MCF 10A (cell line): ENCODE measurements around the gene FGF3. TPM values are rescaled to one million over a fixed set of nuclear protein-coding genes. Genes with fewer than 3 reads are reported as not detected.

Experiments used
- Bru-seq: library from RNA; stranded (reverse); fragments of 400-500 nt; gene quantifications from one replicate; lab custom pipeline; 2021; lab: Mats Ljungman, UMichigan
- BruChase-seq, 2 experiments: library from RNA; stranded (reverse); fragments of 400-500 nt; gene quantifications; one replicate each; lab custom pipeline; 2021; lab: Mats Ljungman, UMichigan
- BruUV-seq: library from RNA; stranded (reverse); fragments of 400-500 nt; replicated peaks from 2 replicates; lab custom pipeline; 2021; lab: Mats Ljungman, UMichigan
- CTCF ChIA-PET: fragments of 300-600 bp; sonication (Branson Sonifier 250); formaldehyde crosslinking; extraction: SDS; loops from one replicate; lab custom pipeline; 2021; ENCODE audit warnings: antibody characterized with exemption, inconsistent platforms; lab: Yijun Ruan, JAX
- POLR2A ChIA-PET: fragments of 300-600, 350-650 bp; sonication (Branson Sonifier 250); formaldehyde crosslinking; extraction: SDS; loops from one replicate; lab custom pipeline; 2020; ENCODE audit warnings: antibody characterized with exemption, inconsistent platforms; lab: Yijun Ruan, JAX
- DNase-seq: peaks from one replicate; pipeline ENCODE4 v3.0.0-alpha.2; 2018; ENCODE audit not compliant: unreplicated experiment
- H3K27ac Mint-ChIP-seq: one replicate; pipeline ENCODE4 v1.8.0; 2022; ENCODE audit warnings: mild to moderate bottlenecking, low read depth, mixed read lengths; ENCODE audit not compliant: unreplicated experiment
- H3K27me3 Mint-ChIP-seq: one replicate; pipeline ENCODE4 v1.8.0; 2022; ENCODE audit warnings: mixed read lengths; ENCODE audit not compliant: insufficient read depth, unreplicated experiment
- H3K36me3 Mint-ChIP-seq: one replicate; pipeline ENCODE4 v1.8.0; 2022; ENCODE audit warnings: mild to moderate bottlenecking, moderate library complexity, mixed read lengths; ENCODE audit not compliant: insufficient read depth, unreplicated experiment
- H3K4me1 Mint-ChIP-seq: one replicate; pipeline ENCODE4 v1.8.0; 2022; ENCODE audit warnings: mixed read lengths; ENCODE audit not compliant: insufficient read depth, unreplicated experiment
- H3K4me3 Mint-ChIP-seq: one replicate; pipeline ENCODE4 v1.8.0; 2022; ENCODE audit warnings: mild to moderate bottlenecking, moderate library complexity, mixed read lengths; ENCODE audit not compliant: unreplicated experiment
- H3K9me3 Mint-ChIP-seq: one replicate; pipeline ENCODE4 v1.8.0; 2022; ENCODE audit warnings: mixed read lengths; ENCODE audit not compliant: unreplicated experiment
- CTCF ChIP-seq: fragments of 200-600 bp; IDR thresholded peaks from one replicate; pipeline ENCODE4 v1.8.0; 2022; ENCODE audit warnings: antibody characterized with exemption, mild to moderate bottlenecking; ENCODE audit not compliant: unreplicated experiment
- intact Hi-C: fragments of 100-400 bp; cut with micrococcal nuclease; formaldehyde crosslinking; loops from 2 replicates; pipeline ENCODE4 v1.14.1; 2022
- long read RNA-seq: library from polyadenylated mRNA; stranded (forward); transcript quantifications from one replicate; pipeline ENCODE4 v2.0.0, GENCODE V29; 2022
- total RNA-seq: library from RNA; stranded (reverse); gene quantifications from 2 replicates; pipeline ENCODE4 v1.2.3, GENCODE V29; 2022

Gene FGF3
- not detected in 2 replicates for total RNA-seq
- not detected for Bru-seq, nascent RNA
- BruChase-seq, experiment 1, labeled RNA remaining after a 6-hour chase = not detected
- not detected for BruChase-seq, experiment 2, labeled RNA remaining after a 2-hour chase
- long read RNA-seq = 0 reads

DNA sequence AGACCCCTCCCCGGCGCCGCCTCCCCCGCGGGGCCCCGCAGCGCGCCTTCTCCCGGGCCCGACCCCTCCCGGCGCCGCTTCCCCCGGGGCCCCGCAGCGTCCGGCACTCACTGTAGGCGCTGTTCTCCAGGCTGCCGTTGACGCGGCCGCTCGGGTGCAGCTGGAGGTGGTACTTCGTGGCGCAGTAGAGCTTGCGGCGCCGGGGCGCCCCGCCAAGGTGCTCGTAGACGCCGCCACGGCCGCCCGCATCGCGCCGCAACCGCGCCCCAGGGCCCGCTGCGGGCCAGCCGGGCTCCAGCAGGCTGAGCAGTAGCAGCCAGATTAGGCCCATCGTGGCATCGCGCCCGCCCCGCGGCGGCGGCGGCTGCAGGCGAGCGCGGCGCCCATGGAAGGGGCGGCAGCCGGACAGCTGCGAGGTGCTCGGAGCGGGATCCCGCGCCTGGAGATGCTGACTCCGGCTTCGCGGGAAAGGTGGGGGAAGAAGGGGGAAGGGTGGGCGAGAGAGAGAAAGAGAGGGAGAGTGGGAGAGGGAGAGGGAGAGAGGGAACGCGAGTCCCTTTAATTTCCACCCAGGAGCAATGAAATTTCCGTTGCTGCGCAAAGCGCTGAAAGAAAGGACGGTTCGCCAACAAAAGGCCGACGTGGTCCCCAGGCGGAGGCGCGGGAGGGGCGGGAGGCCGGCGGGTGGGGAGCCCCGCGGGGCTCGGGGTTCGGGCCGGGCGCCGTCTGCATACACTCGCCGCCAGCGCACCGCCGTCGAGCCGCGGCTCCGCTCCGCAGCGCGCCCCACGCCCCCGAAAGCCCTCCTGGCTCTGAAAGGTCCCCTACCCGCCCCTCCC, at the start of gene FGF3:
TSS of gene FGF3 (minus strand) at position 814 of the 839 bp plus-strand sequence. CDS start at position 331, 483 bp downstream.
- CTCF ChIA-PET = interaction anchor here (0.5 kb wide), 1 partner anchor 437 kb away, joined by 4 read pairs; no protein-coding TSS in a partner anchor
- no TSS peak for BruUV-seq
- TF ChIP-seq CTCF = no peak
- POLR2A ChIA-PET = no interaction called here
- no peak for DNase-seq
- peaks cover 4% of the 10 kb centered on the region for H3K9me3 Mint-ChIP-seq
- no peak within 1 kb of the TSS for H3K4me3 Mint-ChIP-seq
- no peaks in the 10 kb centered on the region for H3K36me3 Mint-ChIP-seq
- intact Hi-C loops = no loop called here
- H3K4me1 Mint-ChIP-seq = no peaks in the 10 kb centered on the region
- H3K27me3 Mint-ChIP-seq = peaks cover 74% of the 10 kb centered on the region
- no peak within 1 kb of the TSS for H3K27ac Mint-ChIP-seq

- Mint-ChIP-seq H3K36me3 (no peaks in the 10 kb centered on the region), H3K27ac (no peak overlapping the region), H3K4me1 (no peaks in the 10 kb centered on the region), H3K9me3 (no peaks in the 10 kb centered on the region), H3K27me3 (no peaks in the 10 kb centered on the region), H3K4me3 (no peak overlapping the region)
- TF ChIP-seq CTCF = no peak
- BruUV-seq = no TSS peak
- ChIA-PET POLR2A (no interaction called here), CTCF (interaction anchor here (0.5 kb wide), 1 partner anchor 24 kb away, joined by 3 read pairs; no protein-coding TSS in a partner anchor)
- intact Hi-C loops = no loop called here
- no peak for DNase-seq
These were observed 49.7 kb upstream of the FGF3 start for GRCh38 chr11:69868871-69869270.

DNA sequence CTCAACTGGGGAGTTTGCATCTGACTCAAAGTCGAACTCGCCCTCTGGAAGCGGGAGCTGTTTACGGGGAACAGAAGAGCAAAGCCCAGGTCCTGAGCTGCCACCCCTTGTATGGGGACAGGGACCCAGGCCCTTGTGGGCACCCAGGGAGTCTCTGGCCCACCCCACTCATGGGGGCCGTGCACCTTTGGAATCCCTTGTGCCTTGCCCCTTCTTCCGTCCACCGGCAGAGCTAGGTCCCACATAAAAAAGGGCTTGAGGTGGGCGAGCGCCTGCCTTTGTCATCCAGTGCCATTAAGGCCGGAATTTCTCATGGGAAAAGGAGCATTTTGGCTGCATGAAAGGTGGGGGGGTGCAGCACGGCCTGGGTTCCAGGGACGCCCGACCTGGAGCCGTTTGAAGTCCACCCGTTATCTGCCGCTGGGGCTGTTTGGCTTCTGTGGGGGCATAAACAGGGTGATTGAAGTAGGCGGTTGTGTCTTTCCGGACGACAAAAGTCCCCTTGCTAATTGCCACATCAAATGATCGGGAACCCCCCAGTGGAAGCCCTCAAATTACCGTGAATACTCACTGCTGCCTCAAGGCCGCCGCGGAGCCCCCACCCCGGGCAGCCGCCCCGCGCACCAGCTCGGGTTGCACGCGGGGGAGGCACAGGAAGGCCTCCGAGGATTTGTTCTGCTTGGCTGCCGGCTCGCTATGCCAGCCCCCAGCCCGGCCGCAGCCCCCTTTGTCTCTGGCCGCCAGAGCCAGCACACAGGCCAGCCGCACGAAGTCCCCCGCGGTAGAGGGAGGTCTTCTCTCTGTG, 49.0 kb upstream of the FGF3 start:
- Mint-ChIP-seq H3K27ac (no peak overlapping the region), H3K27me3 (no peaks in the 10 kb centered on the region), H3K4me3 (no peak overlapping the region), H3K9me3 (no peaks in the 10 kb centered on the region), H3K36me3 (no peaks in the 10 kb centered on the region), H3K4me1 (no peaks in the 10 kb centered on the region)
- no TSS peak for BruUV-seq
- TF ChIP-seq CTCF = no peak
- intact Hi-C loops = no loop called here
- CTCF ChIA-PET = interaction anchor here (0.6 kb wide), 1 partner anchor 138 kb away, joined by 3 read pairs; no protein-coding TSS in a partner anchor
- DNase-seq = no peak
- POLR2A ChIA-PET = no interaction called here
